ENCODE data around the gene FOXN3. TPM values are rescaled to one million over a fixed set of nuclear protein-coding genes. Genes with fewer than 3 reads are reported as not detected.

Gene FOXN3
- polyA plus RNA-seq, 4 donors, result 22.0 to 47.3 (median 43.3) TPM

DNA sequence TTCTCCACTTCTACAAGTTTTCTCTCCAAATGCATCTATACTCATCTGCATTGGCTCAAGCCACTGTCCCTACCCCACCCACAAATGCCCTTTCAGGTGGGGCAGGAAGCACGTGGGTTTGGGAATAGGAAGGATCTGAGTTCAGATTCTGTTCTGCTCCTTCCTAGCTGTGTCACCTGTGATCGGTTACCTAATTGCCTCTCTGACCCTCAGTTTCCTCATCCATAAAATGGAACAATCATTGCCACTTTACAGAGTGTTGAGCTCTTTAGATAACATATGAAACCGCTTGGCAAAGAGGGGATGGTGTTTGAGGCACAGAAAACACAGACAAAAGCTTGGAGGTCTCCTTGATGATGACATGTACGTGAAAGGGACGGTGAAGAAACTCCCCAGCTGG, 34.5 kb downstream of the FOXN3 start:
- H3K4me3 ChIP-seq (ENCODE audit: low read depth in 1 of 3, low read length in 3 of 3), result no peak overlapping the region
- no peak overlapping the region for H3K27ac ChIP-seq (ENCODE audit: low read depth in 1 of 3, low read length in 2 of 3)
- peaks cover 0 to 6% (median 3%) of the 10 kb centered on the region in 3 donors for H3K4me1 ChIP-seq (ENCODE audit: control insufficient read depth in 3 of 3, insufficient read depth in 2 of 3, low read depth in 1 of 3, low read length in 2 of 3)
- peaks cover 0 to 26% of the 10 kb centered on the region in 2 donors for H3K9me3 ChIP-seq (ENCODE audit: control insufficient read depth in 2 of 2, insufficient read depth in 1 of 2, low read depth in 1 of 2, low read length in 1 of 2)
- 88 to 91% (median 89%) methylated on average over 5 of the region's 5 CpGs for WGBS, 3 donors
- FAIRE-seq, result no peak
- peaks cover 0 to 17% (median 4%) of the 10 kb centered on the region in 3 donors for H3K36me3 ChIP-seq (ENCODE audit: control insufficient read depth in 3 of 3, insufficient read depth in 2 of 3, low read depth in 1 of 3, low read length in 3 of 3)
- H3K27me3 ChIP-seq (ENCODE audit: control insufficient read depth in 3 of 3, insufficient read depth in 3 of 3, low read length in 3 of 3), result no peaks in the 10 kb centered on the region
- DNase-seq, result no peak

DNA sequence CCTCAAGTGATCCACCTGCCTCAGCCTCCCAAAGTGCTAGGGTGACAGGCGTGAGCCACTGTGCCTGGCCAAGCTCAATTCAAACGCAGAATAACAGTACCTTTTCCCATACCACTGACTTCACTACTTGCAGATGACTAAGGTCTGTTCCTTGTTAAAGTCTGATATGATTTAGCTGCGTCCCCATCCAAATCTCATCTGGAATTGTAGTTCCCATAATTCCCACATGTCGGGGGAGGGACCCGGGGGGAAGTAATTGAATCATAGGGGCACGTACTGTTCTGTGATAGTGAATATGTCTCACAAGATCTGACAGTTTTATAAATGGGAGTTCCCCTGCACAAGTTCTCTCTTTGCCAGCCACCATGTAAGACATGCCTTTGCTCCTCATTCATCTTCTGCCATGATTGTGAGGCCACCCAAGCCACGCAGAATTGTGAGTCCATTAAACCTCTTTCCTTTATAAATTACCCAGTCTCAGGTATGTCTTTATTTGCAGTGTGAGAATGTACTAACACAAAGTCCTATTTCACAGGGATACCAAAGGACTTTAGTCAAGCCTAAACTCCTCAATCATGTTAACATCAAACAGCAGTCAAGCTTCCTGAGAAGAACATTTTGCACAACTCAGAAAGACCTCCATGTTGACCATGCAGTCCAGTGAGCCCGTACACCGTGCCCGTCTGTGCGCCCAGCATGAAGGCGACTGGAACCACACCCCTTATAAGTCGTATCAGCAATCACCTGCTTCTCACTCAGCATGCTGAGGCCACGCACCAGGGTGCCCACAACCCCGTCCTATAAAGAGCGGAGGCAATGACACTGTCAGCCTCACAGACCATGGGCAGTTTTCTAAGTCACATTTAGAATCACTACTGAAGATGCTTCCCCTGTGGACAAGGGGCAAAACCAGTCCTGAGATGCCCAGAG, 36.9 kb downstream of the FOXN3 start:
- peaks cover 0 to 22% of the 10 kb centered on the region in 2 donors for H3K9me3 ChIP-seq (ENCODE audit: control insufficient read depth in 2 of 2, insufficient read depth in 1 of 2, low read depth in 1 of 2, low read length in 1 of 2)
- H3K4me3 ChIP-seq (ENCODE audit: low read depth in 1 of 3, low read length in 3 of 3), result no peak overlapping the region
- no peaks in the 10 kb centered on the region for H3K27me3 ChIP-seq (ENCODE audit: control insufficient read depth in 3 of 3, insufficient read depth in 3 of 3, low read length in 3 of 3)
- DNase-seq (no peak), FAIRE-seq (no peak)
- 96 to 98% (median 97%) methylated on average over 16 of the region's 16 CpGs for WGBS, 3 donors
- H3K4me1 ChIP-seq (ENCODE audit: control insufficient read depth in 3 of 3, insufficient read depth in 2 of 3, low read depth in 1 of 3, low read length in 2 of 3), result peaks cover 0 to 3% (median 0%) of the 10 kb centered on the region in 3 donors
- H3K27ac ChIP-seq (ENCODE audit: low read depth in 1 of 3, low read length in 2 of 3), result no peak overlapping the region
- H3K36me3 ChIP-seq (ENCODE audit: control insufficient read depth in 3 of 3, insufficient read depth in 2 of 3, low read depth in 1 of 3, low read length in 3 of 3), result peaks cover 0 to 17% (median 4%) of the 10 kb centered on the region in 3 donors

DNA sequence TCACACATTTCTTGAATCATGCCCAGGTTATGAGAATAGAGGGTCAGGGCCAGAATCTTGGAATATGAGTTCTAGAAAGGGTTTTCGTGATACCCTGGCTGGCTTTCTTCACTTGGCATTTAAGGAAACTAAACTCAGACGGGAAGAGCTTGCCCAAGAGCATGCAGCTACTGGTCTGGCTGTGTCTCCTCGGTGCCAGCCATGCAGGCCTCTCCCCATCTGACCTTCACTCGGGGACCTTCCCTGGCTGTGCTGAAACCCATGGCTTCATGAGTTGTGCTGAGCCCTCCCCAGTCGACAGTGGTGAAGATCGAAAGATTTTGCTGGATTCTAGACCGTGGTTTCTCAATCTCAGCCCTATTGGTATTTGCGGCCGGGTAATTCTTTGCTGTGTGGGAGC, 38.0 kb downstream of the FOXN3 start:
- H3K4me1 ChIP-seq (ENCODE audit: control insufficient read depth in 3 of 3, insufficient read depth in 2 of 3, low read depth in 1 of 3, low read length in 2 of 3), result peaks cover 0 to 3% (median 0%) of the 10 kb centered on the region in 3 donors
- no peak overlapping the region for H3K4me3 ChIP-seq (ENCODE audit: low read depth in 1 of 3, low read length in 3 of 3)
- peaks cover 0 to 15% (median 4%) of the 10 kb centered on the region in 3 donors for H3K36me3 ChIP-seq (ENCODE audit: control insufficient read depth in 3 of 3, insufficient read depth in 2 of 3, low read depth in 1 of 3, low read length in 3 of 3)
- WGBS, 3 donors, result 94 to 96% (median 96%) methylated on average over 9 of the region's 9 CpGs
- H3K27me3 ChIP-seq (ENCODE audit: control insufficient read depth in 3 of 3, insufficient read depth in 3 of 3, low read length in 3 of 3), result no peaks in the 10 kb centered on the region
- H3K27ac ChIP-seq (ENCODE audit: low read depth in 1 of 3, low read length in 2 of 3), result no peak overlapping the region
- FAIRE-seq (no peak), DNase-seq (no peak)
- peaks cover 0 to 22% of the 10 kb centered on the region in 2 donors for H3K9me3 ChIP-seq (ENCODE audit: control insufficient read depth in 2 of 2, insufficient read depth in 1 of 2, low read depth in 1 of 2, low read length in 1 of 2)

DNA sequence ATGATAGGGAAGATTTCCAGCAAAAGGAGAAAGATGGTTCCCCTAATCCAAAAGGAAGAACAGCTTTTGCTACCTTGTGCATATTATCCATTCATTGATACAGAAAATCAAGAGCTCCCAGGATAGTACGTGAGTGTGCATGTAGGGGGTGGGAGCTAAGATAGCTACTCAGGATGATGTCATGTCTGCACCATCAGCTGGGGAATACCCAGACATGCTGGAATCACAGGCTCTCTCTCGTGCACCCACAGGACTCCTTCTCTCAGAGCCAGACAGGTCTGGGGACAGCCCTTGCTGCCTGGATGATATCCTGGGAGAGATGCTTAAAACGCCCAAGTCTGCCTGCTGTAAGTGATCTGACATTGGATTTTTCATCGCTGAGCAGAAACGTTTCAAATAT, 38.9 kb downstream of the FOXN3 start:
- Histone ChIP-seq H3K36me3 (ENCODE audit: control insufficient read depth in 3 of 3, insufficient read depth in 2 of 3, low read depth in 1 of 3, low read length in 3 of 3) (peaks cover 0 to 14% (median 4%) of the 10 kb centered on the region in 3 donors), H3K9me3 (ENCODE audit: control insufficient read depth in 2 of 2, insufficient read depth in 1 of 2, low read depth in 1 of 2, low read length in 1 of 2) (peaks cover 0 to 22% of the 10 kb centered on the region in 2 donors), H3K4me1 (ENCODE audit: control insufficient read depth in 3 of 3, insufficient read depth in 2 of 3, low read depth in 1 of 3, low read length in 2 of 3) (peaks cover 0 to 3% (median 2%) of the 10 kb centered on the region in 3 donors), H3K4me3 (ENCODE audit: low read depth in 1 of 3, low read length in 3 of 3) (no peak overlapping the region), H3K27ac (ENCODE audit: low read depth in 1 of 3, low read length in 2 of 3) (no peak overlapping the region), H3K27me3 (ENCODE audit: control insufficient read depth in 3 of 3, insufficient read depth in 3 of 3, low read length in 3 of 3) (no peaks in the 10 kb centered on the region)
- WGBS, 3 donors, result 61 to 77% (median 74%) methylated on average over 5 of the region's 5 CpGs
- FAIRE-seq (no peak), DNase-seq (no peak)

DNA sequence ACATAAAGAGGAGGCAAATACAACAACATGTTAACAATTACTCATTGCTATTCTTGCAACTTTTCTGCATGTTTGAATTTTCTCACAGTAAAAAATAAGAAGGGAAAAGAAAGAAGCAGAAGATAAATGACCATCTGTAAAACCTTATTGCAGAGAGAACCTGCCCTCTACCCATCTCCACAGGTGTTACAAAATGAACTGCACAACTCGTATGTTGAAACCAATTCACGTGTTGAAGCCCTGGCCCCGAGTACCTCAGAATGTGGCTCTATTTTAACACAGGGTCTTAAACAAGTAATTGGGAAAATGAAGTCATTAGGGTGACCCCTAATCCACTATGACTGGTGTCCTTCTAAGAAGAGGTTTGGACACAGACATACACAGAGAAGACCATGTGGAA, 39.5 kb downstream of the FOXN3 start:
- DNase-seq (no peak), FAIRE-seq (no peak)
- Histone ChIP-seq H3K27ac (ENCODE audit: low read depth in 1 of 3, low read length in 2 of 3) (no peak overlapping the region), H3K36me3 (ENCODE audit: control insufficient read depth in 3 of 3, insufficient read depth in 2 of 3, low read depth in 1 of 3, low read length in 3 of 3) (peaks cover 0 to 15% (median 4%) of the 10 kb centered on the region in 3 donors), H3K4me1 (ENCODE audit: control insufficient read depth in 3 of 3, insufficient read depth in 2 of 3, low read depth in 1 of 3, low read length in 2 of 3) (peaks cover 0 to 4% (median 3%) of the 10 kb centered on the region in 3 donors), H3K4me3 (ENCODE audit: low read depth in 1 of 3, low read length in 3 of 3) (no peak overlapping the region), H3K27me3 (ENCODE audit: control insufficient read depth in 3 of 3, insufficient read depth in 3 of 3, low read length in 3 of 3) (no peaks in the 10 kb centered on the region), H3K9me3 (ENCODE audit: control insufficient read depth in 2 of 2, insufficient read depth in 1 of 2, low read depth in 1 of 2, low read length in 1 of 2) (peaks cover 0 to 22% of the 10 kb centered on the region in 2 donors)
- 91 to 95% (median 92%) methylated on average over 3 of the region's 3 CpGs for WGBS, 3 donors

DNA sequence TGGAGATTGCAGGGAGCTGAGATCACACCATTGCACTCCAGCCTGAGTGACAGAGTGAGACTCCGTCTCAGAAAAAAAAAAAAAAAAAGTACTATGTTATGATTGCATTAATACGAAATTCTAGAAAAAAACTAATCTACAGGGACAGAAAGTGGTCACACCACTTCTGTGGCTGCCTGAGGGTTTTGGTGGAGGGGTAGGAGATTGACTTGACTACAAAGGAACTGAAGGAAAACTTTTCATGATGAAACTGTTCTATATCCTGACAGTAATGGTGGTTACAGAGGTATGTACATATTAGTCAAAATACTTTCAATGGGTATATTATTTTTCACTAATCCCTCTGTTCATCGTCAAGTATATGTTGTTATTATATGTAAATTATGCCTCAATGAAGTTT, 42.1 kb downstream of the FOXN3 start:
- FAIRE-seq (no peak), DNase-seq (no peak)
- no peak overlapping the region for H3K27ac ChIP-seq (ENCODE audit: low read depth in 1 of 3, low read length in 2 of 3)
- peaks cover 3 to 17% (median 11%) of the 10 kb centered on the region in 3 donors for H3K4me1 ChIP-seq (ENCODE audit: control insufficient read depth in 3 of 3, insufficient read depth in 2 of 3, low read depth in 1 of 3, low read length in 2 of 3)
- no peaks in the 10 kb centered on the region for H3K27me3 ChIP-seq (ENCODE audit: control insufficient read depth in 3 of 3, insufficient read depth in 3 of 3, low read length in 3 of 3)
- WGBS, 3 donors, result 81 to 92% (median 84%) methylated on average over 3 of the region's 3 CpGs
- no peak overlapping the region for H3K4me3 ChIP-seq (ENCODE audit: low read depth in 1 of 3, low read length in 3 of 3)
- peaks cover 0 to 11% of the 10 kb centered on the region in 2 donors for H3K9me3 ChIP-seq (ENCODE audit: control insufficient read depth in 2 of 2, insufficient read depth in 1 of 2, low read depth in 1 of 2, low read length in 1 of 2)
- H3K36me3 ChIP-seq (ENCODE audit: control insufficient read depth in 3 of 3, insufficient read depth in 2 of 3, low read depth in 1 of 3, low read length in 3 of 3), result peaks cover 0 to 14% (median 0%) of the 10 kb centered on the region in 3 donors

DNA sequence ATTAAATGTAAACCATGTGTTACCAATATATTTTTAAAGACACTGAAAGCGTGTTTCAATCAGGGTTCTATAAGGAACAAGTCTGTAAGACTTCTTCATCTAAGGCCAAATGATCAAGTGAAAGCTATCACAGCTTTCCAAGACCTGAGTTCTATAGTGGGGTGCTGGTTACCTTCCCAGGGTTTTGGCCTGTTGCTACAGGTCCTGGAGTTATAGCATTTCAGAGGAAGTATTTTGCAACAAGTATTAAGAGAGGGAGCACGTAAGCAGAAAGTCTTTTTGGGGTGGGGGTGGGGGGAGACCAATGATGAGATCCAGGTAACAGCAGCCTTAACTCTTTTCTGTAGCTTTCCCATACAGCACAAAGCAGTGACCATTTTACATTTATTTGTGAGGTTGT, 43.8 kb downstream of the FOXN3 start:
- Histone ChIP-seq H3K27me3 (ENCODE audit: control insufficient read depth in 3 of 3, insufficient read depth in 3 of 3, low read length in 3 of 3) (no peaks in the 10 kb centered on the region), H3K4me3 (ENCODE audit: low read depth in 1 of 3, low read length in 3 of 3) (no peak overlapping the region), H3K36me3 (ENCODE audit: control insufficient read depth in 3 of 3, insufficient read depth in 2 of 3, low read depth in 1 of 3, low read length in 3 of 3) (peaks cover 0 to 9% (median 0%) of the 10 kb centered on the region in 3 donors), H3K4me1 (ENCODE audit: control insufficient read depth in 3 of 3, insufficient read depth in 2 of 3, low read depth in 1 of 3, low read length in 2 of 3) (peaks cover 3 to 29% (median 18%) of the 10 kb centered on the region in 3 donors), H3K9me3 (ENCODE audit: control insufficient read depth in 2 of 2, insufficient read depth in 1 of 2, low read depth in 1 of 2, low read length in 1 of 2) (no peaks in the 10 kb centered on the region), H3K27ac (ENCODE audit: low read depth in 1 of 3, low read length in 2 of 3) (no peak overlapping the region)
- FAIRE-seq (no peak), DNase-seq (no peak)
- 94 to 98% (median 95%) methylated on average over 2 of the region's 2 CpGs for WGBS, 3 donors

DNA sequence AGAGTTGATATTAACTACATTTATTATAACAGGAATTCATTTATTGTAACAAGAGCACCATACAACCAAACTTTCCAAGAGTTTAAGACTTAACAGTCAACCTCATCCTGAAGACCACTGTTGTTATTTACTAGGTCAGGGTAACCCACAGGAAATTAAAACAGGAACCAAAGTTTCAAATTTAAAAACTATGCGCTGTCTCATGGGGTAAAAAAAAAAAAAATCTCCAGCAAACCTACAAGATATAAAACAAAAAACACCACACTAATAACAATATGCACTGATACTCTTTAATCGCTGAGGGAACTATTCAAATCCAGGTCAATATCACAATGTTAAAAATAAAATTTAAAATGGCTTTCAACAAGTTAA, 44.5 kb downstream of the FOXN3 start:
- no peak overlapping the region for H3K27ac ChIP-seq (ENCODE audit: low read depth in 1 of 3, low read length in 2 of 3)
- WGBS, 3 donors, result 76 to 89% (median 82%) methylated on average over 2 of the region's 2 CpGs
- peaks cover 6 to 35% (median 20%) of the 10 kb centered on the region in 3 donors for H3K4me1 ChIP-seq (ENCODE audit: control insufficient read depth in 3 of 3, insufficient read depth in 2 of 3, low read depth in 1 of 3, low read length in 2 of 3)
- peaks cover 0 to 7% (median 0%) of the 10 kb centered on the region in 3 donors for H3K36me3 ChIP-seq (ENCODE audit: control insufficient read depth in 3 of 3, insufficient read depth in 2 of 3, low read depth in 1 of 3, low read length in 3 of 3)
- DNase-seq, result no peak
- H3K4me3 ChIP-seq (ENCODE audit: low read depth in 1 of 3, low read length in 3 of 3), result no peak overlapping the region
- H3K27me3 ChIP-seq (ENCODE audit: control insufficient read depth in 3 of 3, insufficient read depth in 3 of 3, low read length in 3 of 3), result no peaks in the 10 kb centered on the region
- H3K9me3 ChIP-seq (ENCODE audit: control insufficient read depth in 2 of 2, insufficient read depth in 1 of 2, low read depth in 1 of 2, low read length in 1 of 2), result no peaks in the 10 kb centered on the region
- no peak for FAIRE-seq

All from small intestine (tissue), 7 donors.